ENCODE results near the gene RBL1.
"Not testable (repeated sequence)": the region's sequence is repeated elsewhere in the genome, so short reads cannot be mapped to it uniquely, and the experiment has no call there.

Gene RBL1

GRCh38 chr20:37007898-37008649 lies 87.7 kb downstream of the RBL1 start:
- TF ChIP-seq, protein P1, sequence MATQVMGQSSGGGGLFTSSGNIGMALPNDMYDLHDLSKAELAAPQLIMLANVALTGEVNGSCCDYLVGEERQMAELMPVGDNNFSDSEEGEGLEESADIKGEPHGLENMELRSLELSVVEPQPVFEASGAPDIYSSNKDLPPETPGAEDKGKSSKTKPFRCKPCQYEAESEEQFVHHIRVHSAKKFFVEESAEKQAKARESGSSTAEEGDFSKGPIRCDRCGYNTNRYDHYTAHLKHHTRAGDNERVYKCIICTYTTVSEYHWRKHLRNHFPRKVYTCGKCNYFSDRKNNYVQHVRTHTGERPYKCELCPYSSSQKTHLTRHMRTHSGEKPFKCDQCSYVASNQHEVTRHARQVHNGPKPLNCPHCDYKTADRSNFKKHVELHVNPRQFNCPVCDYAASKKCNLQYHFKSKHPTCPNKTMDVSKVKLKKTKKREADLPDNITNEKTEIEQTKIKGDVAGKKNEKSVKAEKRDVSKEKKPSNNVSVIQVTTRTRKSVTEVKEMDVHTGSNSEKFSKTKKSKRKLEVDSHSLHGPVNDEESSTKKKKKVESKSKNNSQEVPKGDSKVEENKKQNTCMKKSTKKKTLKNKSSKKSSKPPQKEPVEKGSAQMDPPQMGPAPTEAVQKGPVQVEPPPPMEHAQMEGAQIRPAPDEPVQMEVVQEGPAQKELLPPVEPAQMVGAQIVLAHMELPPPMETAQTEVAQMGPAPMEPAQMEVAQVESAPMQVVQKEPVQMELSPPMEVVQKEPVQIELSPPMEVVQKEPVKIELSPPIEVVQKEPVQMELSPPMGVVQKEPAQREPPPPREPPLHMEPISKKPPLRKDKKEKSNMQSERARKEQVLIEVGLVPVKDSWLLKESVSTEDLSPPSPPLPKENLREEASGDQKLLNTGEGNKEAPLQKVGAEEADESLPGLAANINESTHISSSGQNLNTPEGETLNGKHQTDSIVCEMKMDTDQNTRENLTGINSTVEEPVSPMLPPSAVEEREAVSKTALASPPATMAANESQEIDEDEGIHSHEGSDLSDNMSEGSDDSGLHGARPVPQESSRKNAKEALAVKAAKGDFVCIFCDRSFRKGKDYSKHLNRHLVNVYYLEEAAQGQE (IDR thresholded peaks at IDR 0.05; ENCODE audit: insufficient replicate concordance, low read depth): no peak
- TF ChIP-seq SPI1 (IDR thresholded peaks at IDR 0.05; ENCODE audit: borderline replicate concordance, low read depth) (no peak), CTCF (IDR thresholded peaks at IDR 0.05; ENCODE audit: insufficient read depth, low read length) (no peak), GABPA (IDR thresholded peaks at IDR 0.05; ENCODE audit: low read depth) (no peak)
- Histone ChIP-seq H3K27me3 (ENCODE audit: insufficient read depth, poor library complexity, severe bottlenecking) (no peaks in the 10 kb centered on the region), H3K4me3 (replicated peaks; ENCODE audit: insufficient read depth, low read length) (no peak overlapping the region), H3K27ac (replicated peaks) (peak overlapping the region; percentile 46)
- DNase-seq (ENCODE audit: low read depth in 1 of 2, low spot score in 1 of 2): peak; percentile 21 to 72

DNA sequence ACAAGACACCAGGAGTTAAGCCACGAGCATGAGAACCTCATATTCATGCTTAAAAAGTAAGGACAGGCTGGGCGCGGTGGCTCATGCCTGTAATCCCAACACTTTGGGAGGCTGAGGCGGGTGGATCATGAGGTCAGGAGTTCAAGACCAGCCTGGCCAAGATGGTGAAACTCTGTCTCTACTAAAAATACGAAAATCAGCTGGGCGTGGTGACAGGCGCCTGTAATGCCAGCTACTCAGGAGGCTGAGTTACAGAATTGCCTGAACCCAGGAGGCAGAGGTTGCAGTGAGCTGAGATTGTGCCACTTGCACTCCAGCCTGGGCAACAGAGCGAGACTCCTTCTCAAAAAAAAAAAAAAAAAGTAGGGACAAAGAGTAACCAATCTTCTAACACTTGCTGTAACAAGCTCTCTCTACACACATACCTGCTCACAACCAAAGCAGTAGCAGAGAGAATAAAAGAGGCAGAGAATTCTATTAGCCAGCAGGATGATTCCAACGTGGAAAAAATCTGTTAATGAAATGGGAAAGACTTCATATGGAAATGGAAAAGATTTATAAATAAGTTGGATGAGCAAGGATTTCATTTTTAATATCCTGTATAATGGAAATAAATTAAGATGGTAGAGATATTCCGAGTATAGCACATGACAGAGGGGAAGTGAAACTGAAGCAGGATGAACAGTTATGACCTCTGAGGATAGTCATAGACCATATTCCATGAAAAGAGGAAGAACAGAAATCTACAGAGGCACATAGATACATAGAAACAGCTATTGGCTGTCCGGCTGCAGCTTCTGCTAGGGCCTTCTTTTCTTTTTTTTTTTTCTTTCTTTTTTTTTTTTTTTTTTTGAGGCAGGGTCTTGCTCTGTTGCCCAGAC lies 90.5 kb downstream of the RBL1 start:
- peak; percentile 94 for TF ChIP-seq SPI1 (IDR thresholded peaks at IDR 0.05; ENCODE audit: borderline replicate concordance, low read depth)
- peak overlapping the region; percentile 53 for H3K27ac ChIP-seq (replicated peaks)
- not testable (repeated sequence) for H3K27me3 ChIP-seq (ENCODE audit: insufficient read depth, poor library complexity, severe bottlenecking); H3K4me3 ChIP-seq (replicated peaks; ENCODE audit: insufficient read depth, low read length)
- peak; percentile 53 to 69 for DNase-seq (ENCODE audit: low read depth in 1 of 2, low spot score in 1 of 2)

DNA sequence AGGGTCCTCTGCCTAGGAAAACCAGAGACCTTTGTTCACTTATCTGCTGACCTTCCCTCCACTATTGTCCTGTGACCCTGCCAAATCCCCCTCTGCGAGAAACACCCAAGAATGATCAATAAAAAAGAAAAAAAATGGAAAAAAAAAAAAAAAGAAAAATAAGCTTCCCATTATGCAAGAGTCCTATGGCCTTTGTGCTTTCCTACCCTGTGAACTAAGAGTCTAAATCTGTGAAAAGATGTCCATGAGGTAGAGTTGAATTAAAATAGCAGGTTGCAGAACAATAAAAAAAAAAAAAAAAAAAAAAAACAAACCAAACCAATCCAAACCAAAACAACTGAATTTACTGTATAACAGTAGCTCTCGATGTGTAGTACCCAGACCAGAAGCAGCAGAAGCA lies 94.2 kb downstream of the RBL1 start:
- not testable (repeated sequence) for H3K27ac ChIP-seq (replicated peaks); H3K4me3 ChIP-seq (replicated peaks; ENCODE audit: insufficient read depth, low read length); DNase-seq (ENCODE audit: low read depth in 1 of 2, low spot score in 1 of 2); H3K27me3 ChIP-seq (ENCODE audit: insufficient read depth, poor library complexity, severe bottlenecking)

- H3K4me3 ChIP-seq (replicated peaks; ENCODE audit: insufficient read depth, low read length); H3K27me3 ChIP-seq (ENCODE audit: insufficient read depth, poor library complexity, severe bottlenecking); DNase-seq (ENCODE audit: low read depth in 1 of 2, low spot score in 1 of 2); H3K27ac ChIP-seq (replicated peaks): not testable (repeated sequence)
These were observed 95.6 kb downstream of the RBL1 start for GRCh38 chr20:37000171-37000570.

- H3K27me3 ChIP-seq (ENCODE audit: insufficient read depth, poor library complexity, severe bottlenecking): no peaks in the 10 kb centered on the region
- no peak for DNase-seq (ENCODE audit: low read depth in 1 of 2, low spot score in 1 of 2)
- H3K4me3 ChIP-seq (replicated peaks; ENCODE audit: insufficient read depth, low read length): no peak overlapping the region
- TF ChIP-seq SPI1 (IDR thresholded peaks at IDR 0.05; ENCODE audit: borderline replicate concordance, low read depth) (no peak), GABPA (IDR thresholded peaks at IDR 0.05; ENCODE audit: low read depth) (no peak), POLR2AphosphoS5 (IDR thresholded peaks at IDR 0.05; ENCODE audit: low read depth) (no peak)
- H3K27ac ChIP-seq (replicated peaks): no peak overlapping the region
These were observed 97.1 kb downstream of the RBL1 start for GRCh38 chr20:36998652-36999051.

- no peak for DNase-seq (ENCODE audit: low read depth in 1 of 2, low spot score in 1 of 2)
- TF ChIP-seq SPI1 (IDR thresholded peaks at IDR 0.05; ENCODE audit: borderline replicate concordance, low read depth): no peak
- TF ChIP-seq POLR2AphosphoS5 (IDR thresholded peaks at IDR 0.05; ENCODE audit: low read depth): no peak
- TF ChIP-seq, protein P1 (IDR thresholded peaks at IDR 0.05; ENCODE audit: insufficient replicate concordance, low read depth): no peak
- no peak for TF ChIP-seq CTCF (IDR thresholded peaks at IDR 0.05; ENCODE audit: insufficient read depth, low read length)
- no peak for TF ChIP-seq GABPA (IDR thresholded peaks at IDR 0.05; ENCODE audit: low read depth)
- H3K27ac ChIP-seq (replicated peaks): no peak overlapping the region
- H3K4me3 ChIP-seq (replicated peaks; ENCODE audit: insufficient read depth, low read length): no peak overlapping the region
- no peaks in the 10 kb centered on the region for H3K27me3 ChIP-seq (ENCODE audit: insufficient read depth, poor library complexity, severe bottlenecking)
These were observed 98.7 kb downstream of the RBL1 start for GRCh38 chr20:36997121-36997520.
